Coronary artery (tissue), 2 donors: ENCODE results near the gene PLA2R1.

Experiments used
- DNase-seq: peaks from one replicate; pipeline ENCODE4 v3.0.0-alpha.2; 2017; ENCODE audit warnings: low spot score
- H3K27ac ChIP-seq, 2 donors: fragments of 200-600 bp; sonication (generic); one replicate each; pipeline ENCODE4 v1.5.1; 2016 to 2019
- H3K4me3 ChIP-seq: fragments of 200-600 bp; sonication (generic); 2 replicates; pipeline ENCODE4 v1.5.1; 2016; ENCODE audit warnings: mild to moderate bottlenecking, moderate library complexity
- TF ChIP-seq, protein P1 (sequence below): fragments of 200-600 bp; sonication (generic); IDR thresholded peaks from one replicate; pipeline ENCODE4 v1.5.1; 2019; ENCODE audit warnings: antibody characterized with exemption

PLA2R1 gene

DNA sequence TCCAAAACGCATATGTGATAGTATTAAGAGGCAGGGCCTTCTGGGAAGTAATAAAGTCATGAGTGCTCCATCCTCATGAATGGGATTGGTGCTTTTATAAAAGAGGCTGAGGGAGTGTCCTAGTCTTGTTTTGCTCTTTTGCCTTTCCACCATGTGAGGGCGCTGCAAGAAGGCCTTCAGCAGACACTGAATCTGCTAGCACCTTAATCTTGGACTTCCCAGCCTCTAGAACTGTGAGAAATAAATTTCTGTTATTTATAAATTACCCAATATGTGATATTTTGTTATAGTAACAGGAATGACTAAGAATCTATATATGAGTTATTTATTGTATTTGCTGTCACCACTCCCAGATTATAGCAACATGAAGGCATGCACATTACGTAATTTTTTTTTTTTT, 63.5 kb downstream of the PLA2R1 start:
- DNase-seq, result no peak
- TF ChIP-seq, protein P1, sequence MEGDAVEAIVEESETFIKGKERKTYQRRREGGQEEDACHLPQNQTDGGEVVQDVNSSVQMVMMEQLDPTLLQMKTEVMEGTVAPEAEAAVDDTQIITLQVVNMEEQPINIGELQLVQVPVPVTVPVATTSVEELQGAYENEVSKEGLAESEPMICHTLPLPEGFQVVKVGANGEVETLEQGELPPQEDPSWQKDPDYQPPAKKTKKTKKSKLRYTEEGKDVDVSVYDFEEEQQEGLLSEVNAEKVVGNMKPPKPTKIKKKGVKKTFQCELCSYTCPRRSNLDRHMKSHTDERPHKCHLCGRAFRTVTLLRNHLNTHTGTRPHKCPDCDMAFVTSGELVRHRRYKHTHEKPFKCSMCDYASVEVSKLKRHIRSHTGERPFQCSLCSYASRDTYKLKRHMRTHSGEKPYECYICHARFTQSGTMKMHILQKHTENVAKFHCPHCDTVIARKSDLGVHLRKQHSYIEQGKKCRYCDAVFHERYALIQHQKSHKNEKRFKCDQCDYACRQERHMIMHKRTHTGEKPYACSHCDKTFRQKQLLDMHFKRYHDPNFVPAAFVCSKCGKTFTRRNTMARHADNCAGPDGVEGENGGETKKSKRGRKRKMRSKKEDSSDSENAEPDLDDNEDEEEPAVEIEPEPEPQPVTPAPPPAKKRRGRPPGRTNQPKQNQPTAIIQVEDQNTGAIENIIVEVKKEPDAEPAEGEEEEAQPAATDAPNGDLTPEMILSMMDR, result no peak
- no peak overlapping the region for H3K27ac ChIP-seq
- H3K4me3 ChIP-seq, result no peak overlapping the region

DNA sequence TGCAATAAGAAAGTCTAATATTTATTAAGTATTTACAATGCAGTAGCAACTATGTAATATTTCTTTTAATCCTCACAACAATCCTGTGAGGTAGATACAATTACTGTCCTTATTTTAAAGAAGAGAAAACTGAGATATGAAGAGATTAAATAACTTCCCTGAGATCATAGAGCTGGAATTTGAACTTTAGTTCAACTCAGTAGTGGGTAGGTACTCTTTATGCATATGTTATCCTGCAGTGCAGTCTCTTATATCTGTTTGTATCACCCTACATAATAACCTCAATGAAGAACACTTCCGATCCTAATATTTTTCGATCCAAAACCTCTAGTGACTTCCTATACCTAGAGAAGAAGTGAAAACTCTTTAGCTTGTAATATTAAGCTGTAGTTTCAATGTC, 64.2 kb downstream of the PLA2R1 start:
- TF ChIP-seq, protein P1, result no peak
- no peak for DNase-seq
- Histone ChIP-seq H3K27ac (no peak overlapping the region), H3K4me3 (no peak overlapping the region)

DNA sequence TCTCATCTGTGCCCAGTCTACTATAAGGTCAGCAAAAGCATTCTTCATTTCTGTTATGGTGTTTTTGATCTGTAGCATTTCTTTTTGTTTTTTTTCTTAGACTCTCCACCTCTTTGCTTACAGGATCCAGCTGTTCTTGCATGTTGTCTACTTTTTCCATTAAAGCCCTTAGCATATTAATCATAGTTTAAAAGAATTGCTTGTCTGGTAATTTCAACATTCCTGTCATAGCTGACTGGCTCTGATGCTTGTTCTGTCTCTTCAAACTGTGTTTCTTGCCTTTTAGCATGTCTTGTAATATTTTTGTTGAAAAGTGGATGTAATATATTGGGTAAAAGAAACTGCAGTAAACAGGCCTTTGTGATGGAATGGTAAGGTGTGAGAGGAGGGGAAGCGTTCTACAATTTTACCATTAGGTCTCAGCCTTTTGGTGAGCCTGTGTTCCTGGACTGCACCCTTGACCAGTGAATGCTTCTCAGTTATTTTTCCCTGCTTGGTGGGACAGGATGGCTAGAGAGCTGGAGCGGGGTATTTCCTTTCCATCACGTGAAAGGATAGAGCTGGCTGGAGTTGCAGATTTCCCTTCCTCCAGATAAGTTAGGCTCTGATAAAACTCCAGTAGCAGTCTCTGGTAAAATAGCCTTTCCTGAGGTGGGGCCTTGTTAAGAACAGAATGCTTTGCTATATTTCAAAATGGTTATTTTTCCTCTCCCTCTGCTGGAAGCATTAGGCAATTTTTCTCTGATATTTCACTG, 65.4 kb downstream of the PLA2R1 start:
- TF ChIP-seq, protein P1, result no peak
- peak overlapping the region; percentile 18 to 53 for H3K27ac ChIP-seq
- no peak for DNase-seq

DNA sequence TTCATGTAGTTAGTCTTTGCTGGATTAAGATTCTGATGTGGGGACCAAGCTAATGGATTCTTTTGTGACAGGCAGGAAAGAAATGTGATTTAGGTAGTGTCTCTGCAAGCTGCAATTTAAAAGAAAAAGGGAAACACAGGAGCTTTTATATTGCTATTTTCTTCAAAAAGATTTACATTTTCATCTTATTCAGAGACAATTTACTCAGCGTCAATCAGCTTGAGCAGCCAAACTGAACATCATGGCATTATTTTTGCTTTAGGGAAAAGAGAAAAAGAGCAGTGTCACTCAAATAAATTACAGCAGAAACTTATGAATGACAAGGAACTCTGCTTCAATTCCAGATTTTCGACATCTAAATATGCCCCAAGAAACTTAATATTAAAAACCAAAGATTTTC, 67.4 kb downstream of the PLA2R1 start:
- DNase-seq, result no peak
- Histone ChIP-seq H3K27ac (no peak overlapping the region), H3K4me3 (no peak overlapping the region)
- TF ChIP-seq, protein P1, result no peak

More for the DNA sequence above, 65.4 kb downstream of the PLA2R1 start:
- H3K4me3 ChIP-seq, result no peak overlapping the region

DNA sequence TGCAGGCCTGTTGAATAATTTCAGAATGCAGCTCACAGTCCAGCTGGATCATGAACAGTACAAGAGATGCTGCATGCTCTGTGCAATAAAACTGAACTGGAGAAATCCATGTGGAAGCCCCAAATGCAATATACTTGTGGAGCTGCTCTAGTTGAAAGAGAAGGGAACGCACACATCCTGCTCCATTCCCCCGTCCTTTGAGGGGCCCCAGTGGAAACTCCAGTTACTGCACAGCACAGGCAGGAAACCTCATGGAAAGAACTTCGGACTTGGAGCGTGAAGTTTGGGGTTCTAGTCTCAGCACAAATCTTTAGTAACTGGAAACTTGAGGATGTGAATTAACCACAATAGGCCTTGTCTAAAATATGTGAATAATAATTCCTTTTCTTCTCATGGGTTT, 73.2 kb downstream of the PLA2R1 start:
- no peak for DNase-seq
- TF ChIP-seq, protein P1, result no peak
- H3K27ac ChIP-seq, result no peak overlapping the region
- no peak overlapping the region for H3K4me3 ChIP-seq

DNA sequence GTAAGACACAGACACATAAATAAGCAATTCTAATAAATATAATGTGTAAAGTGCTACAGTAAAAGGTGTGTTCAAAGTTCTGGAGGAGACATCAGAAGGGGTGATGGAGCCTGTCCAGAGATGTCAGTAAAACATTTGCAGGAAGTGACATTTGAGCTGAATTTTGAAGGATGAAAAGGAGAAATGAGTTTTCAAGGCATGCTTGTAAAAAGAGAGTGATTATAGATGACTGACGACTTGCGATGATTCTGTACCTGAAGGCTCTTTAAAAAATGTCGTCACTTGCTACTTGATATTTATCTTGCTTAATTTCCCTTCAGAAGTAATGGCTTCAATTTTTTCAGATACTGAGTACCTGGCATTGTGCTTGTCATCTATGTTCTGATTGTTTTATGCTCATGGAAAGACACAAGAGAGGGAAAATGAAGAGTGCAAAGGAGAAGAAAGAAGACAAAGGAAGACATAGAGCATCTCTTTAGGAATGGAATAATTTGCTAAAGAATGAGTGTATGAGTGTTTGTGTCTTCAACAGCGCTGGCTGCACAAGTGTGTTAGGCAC, 73.9 kb downstream of the PLA2R1 start:
- Histone ChIP-seq H3K27ac (no peak overlapping the region), H3K4me3 (no peak overlapping the region)
- TF ChIP-seq, protein P1, result no peak
- no peak for DNase-seq

DNA sequence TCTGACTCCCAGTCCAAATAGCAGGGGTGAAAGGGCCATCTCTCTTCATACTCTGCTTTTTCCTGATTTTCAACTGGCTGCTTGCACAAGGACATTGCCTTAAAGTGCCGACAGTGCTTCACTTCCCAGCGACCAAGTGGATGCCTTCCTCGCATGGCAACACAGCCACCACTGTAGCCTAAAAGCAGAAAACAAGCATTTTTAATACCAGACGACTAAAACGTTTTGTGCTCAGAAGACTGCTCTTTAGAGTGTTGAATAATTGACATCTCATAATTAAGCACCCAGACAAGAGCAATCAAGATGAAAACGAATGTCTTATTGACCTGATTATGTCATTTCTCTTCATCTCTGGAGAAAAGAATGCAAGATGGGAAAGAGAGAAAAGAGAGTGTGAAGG, 75.2 kb downstream of the PLA2R1 start:
- Histone ChIP-seq H3K27ac (no peak overlapping the region), H3K4me3 (no peak overlapping the region)
- TF ChIP-seq, protein P1, result no peak
- no peak for DNase-seq
